ENCODE results near the gene NPHS1. TPM values are rescaled to one million over a fixed set of nuclear protein-coding genes. Genes with fewer than 3 reads are reported as not detected.

The NPHS1 gene
- total and polyA plus RNA-seq, 9 of the 15 experiments (the other 6 are each of a cell fraction or from before 2014, with no cell fraction given) = 0.01 to 0.28 (median 0.14) TPM; not detected in 5

DNA sequence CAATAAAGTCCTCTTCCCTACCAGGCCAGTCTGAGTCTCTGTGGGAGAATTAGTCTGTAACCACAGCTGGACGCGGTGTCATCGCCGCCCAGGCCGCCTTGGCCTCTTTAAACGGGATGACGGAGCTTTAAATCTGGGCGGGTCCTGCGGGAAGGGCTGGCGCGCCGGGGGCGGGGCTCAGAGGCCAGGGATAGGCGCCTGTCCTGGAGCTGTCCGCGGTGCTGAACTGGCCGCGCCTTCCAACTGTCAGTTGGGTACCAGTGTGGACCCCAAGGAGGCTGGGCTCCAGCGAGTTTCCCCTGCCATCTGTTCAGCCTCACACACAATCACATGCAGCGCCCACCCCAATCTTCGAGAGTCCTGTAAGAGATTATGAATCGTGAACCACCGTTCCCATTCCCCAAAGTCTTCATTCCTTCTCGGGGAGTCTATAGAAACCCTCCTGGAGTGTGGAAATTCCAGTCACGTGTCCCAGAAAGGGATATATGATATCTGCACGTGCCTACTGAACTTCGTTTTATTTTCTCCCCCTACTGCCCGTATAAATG is 27.5 kb upstream of the NPHS1 start (continued):
- no peak for TF ChIP-seq GABPB2 (CRISPR knock-in tag; conservative IDR thresholded peaks at IDR 0.05)
- TF ChIP-seq, protein P1, sequence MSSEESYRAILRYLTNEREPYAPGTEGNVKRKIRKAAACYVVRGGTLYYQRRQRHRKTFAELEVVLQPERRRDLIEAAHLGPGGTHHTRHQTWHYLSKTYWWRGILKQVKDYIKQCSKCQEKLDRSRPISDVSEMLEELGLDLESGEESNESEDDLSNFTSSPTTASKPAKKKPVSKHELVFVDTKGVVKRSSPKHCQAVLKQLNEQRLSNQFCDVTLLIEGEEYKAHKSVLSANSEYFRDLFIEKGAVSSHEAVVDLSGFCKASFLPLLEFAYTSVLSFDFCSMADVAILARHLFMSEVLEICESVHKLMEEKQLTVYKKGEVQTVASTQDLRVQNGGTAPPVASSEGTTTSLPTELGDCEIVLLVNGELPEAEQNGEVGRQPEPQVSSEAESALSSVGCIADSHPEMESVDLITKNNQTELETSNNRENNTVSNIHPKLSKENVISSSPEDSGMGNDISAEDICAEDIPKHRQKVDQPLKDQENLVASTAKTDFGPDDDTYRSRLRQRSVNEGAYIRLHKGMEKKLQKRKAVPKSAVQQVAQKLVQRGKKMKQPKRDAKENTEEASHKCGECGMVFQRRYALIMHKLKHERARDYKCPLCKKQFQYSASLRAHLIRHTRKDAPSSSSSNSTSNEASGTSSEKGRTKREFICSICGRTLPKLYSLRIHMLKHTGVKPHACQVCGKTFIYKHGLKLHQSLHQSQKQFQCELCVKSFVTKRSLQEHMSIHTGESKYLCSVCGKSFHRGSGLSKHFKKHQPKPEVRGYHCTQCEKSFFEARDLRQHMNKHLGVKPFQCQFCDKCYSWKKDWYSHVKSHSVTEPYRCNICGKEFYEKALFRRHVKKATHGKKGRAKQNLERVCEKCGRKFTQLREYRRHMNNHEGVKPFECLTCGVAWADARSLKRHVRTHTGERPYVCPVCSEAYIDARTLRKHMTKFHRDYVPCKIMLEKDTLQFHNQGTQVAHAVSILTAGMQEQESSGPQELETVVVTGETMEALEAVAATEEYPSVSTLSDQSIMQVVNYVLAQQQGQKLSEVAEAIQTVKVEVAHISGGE (CRISPR knock-in tag; IDR thresholded peaks at IDR 0.05) = peak in 1 of 3 experiments; percentile 53; a peak in 1 of 6 replicates
- TF ChIP-seq NCOR1 (IDR thresholded peaks at IDR 0.05) = no peak
- no peak for TF ChIP-seq LEF1 (IDR thresholded peaks at IDR 0.05)
- TF ChIP-seq, protein P2, sequence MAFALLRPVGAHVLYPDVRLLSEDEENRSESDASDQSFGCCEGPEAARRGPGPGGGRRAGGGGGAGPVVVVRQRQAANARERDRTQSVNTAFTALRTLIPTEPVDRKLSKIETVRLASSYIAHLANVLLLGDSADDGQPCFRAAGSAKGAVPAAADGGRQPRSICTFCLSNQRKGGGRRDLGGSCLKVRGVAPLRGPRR (CRISPR knock-in tag; IDR thresholded peaks at IDR 0.05) = no peak
- peak; percentile 43; the same call in 1 of the 2 replicates for TF ChIP-seq ATF3 (IDR thresholded peaks at IDR 0.05)
- TF ChIP-seq ATF3 (CRISPR knock-in tag; conservative IDR thresholded peaks at IDR 0.05) = peak; percentile 67; the same call in 1 of the 2 replicates
- TF ChIP-seq ZNF212 (CRISPR knock-in tag; IDR thresholded peaks at IDR 0.05) = no peak
- no peak for TF ChIP-seq ZNF77 (CRISPR knock-in tag; IDR thresholded peaks at IDR 0.05)
- peak; percentile 82 for TF ChIP-seq ZNF766 (CRISPR knock-in tag; conservative IDR thresholded peaks at IDR 0.05)
- TF ChIP-seq MCM2 (IDR thresholded peaks at IDR 0.05; ENCODE audit: low read depth) = no peak
- peak; percentile 75 for TF ChIP-seq ETV5 (CRISPR knock-in tag; IDR thresholded peaks at IDR 0.05; ENCODE audit: low read depth)
- peak; percentile 71; the same call in 1 of the 2 replicates for TF ChIP-seq ESRRA (IDR thresholded peaks at IDR 0.05; ENCODE audit: borderline replicate concordance, low read depth)
- TF ChIP-seq PATZ1 (CRISPR knock-in tag; IDR thresholded peaks at IDR 0.05; ENCODE audit: borderline replicate concordance) = no peak
- no peak for TF ChIP-seq ZNF3 (CRISPR knock-in tag; IDR thresholded peaks at IDR 0.05)
- TF ChIP-seq ZFPM2 (CRISPR knock-in tag; IDR thresholded peaks at IDR 0.05) = no peak
- TF ChIP-seq, protein P3, sequence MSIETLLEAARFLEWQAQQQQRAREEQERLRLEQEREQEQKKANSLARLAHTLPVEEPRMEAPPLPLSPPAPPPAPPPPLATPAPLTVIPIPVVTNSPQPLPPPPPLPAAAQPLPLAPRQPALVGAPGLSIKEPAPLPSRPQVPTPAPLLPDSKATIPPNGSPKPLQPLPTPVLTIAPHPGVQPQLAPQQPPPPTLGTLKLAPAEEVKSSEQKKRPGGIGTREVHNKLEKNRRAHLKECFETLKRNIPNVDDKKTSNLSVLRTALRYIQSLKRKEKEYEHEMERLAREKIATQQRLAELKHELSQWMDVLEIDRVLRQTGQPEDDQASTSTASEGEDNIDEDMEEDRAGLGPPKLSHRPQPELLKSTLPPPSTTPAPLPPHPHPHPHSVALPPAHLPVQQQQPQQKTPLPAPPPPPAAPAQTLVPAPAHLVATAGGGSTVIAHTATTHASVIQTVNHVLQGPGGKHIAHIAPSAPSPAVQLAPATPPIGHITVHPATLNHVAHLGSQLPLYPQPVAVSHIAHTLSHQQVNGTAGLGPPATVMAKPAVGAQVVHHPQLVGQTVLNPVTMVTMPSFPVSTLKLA (conservative IDR thresholded peaks at IDR 0.05) = peak; percentile 90 to 96
- TF ChIP-seq TCFL5 (CRISPR knock-in tag; conservative IDR thresholded peaks at IDR 0.05) = no peak
- no peak for TF ChIP-seq FOXJ3 (CRISPR knock-in tag; IDR thresholded peaks at IDR 0.05)
- peak; percentile 54; the same call in 1 of the 2 replicates for TF ChIP-seq MYC (IDR thresholded peaks at IDR 0.05; ENCODE audit: low read depth, low read length)
- TF ChIP-seq MYC (CRISPR knock-in tag; IDR thresholded peaks at IDR 0.05; ENCODE audit: borderline replicate concordance, low read depth) = no peak

All from K562 (cell line).